ENCODE measurements around the gene S1PR4. TPM values are rescaled to one million over a fixed set of nuclear protein-coding genes. Genes with fewer than 3 reads are reported as not detected.

Gene S1PR4
- polyA plus RNA-seq, 1 of the 3 experiments (the other 2 are of a cell fraction): not detected

DNA sequence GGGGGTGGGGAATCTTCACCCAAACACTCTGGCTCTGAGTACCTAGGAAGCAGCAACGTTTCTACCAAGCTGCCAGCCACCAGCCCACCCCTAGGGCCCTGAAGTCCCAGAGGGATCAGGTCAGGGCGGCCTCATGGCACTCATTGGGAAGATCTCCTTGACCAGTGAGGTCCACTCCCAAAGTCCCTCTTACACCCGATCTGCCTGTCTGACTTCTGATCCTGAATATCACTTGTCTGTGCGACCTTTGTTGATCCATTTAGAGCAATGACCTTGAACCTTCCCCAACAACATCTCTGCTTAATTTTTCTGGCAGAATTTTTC, 44.8 kb upstream of the S1PR4 start:
- CTCF ChIA-PET: interaction anchor here (0.6 to 1.5 kb wide), 5 partner anchors 8 to 96 kb away, joined by 3 to 7 read pairs (median 5); no protein-coding TSS in a partner anchor
- Histone ChIP-seq H3K27ac (ENCODE audit: low read depth in 2 of 2, low read length in 1 of 2) (no peak overlapping the region), H3K79me2 (ENCODE audit: insufficient read depth) (no peaks in the 10 kb centered on the region)

GRCh38 chr19:3135961-3136683, 42.4 kb upstream of the S1PR4 start, which contains the start of gene GNA15:
GNA15 (plus strand) TSS chr19:3136033; CDS start chr19:3136451, 418 bp downstream.
- Histone ChIP-seq H2AFZ (ENCODE audit: low read depth) (no peak within 1 kb of the TSS), H3K27ac (ENCODE audit: low read depth in 2 of 2, low read length in 1 of 2) (no peak within 1 kb of the TSS; a peak in 1 of 4 replicates), H3K79me2 (ENCODE audit: insufficient read depth) (no peaks in the 10 kb centered on the region), H4K20me1 (ENCODE audit: insufficient read depth) (no peaks in the 10 kb centered on the region), H3K4me3 (ENCODE audit: low read depth in 2 of 2, low read length in 1 of 2) (no peak within 1 kb of the TSS), H3K27me3 (ENCODE audit: insufficient read depth) (no peaks in the 10 kb centered on the region), H3F3A (replicated peaks; ENCODE audit: insufficient read depth) (peaks cover 15% of the 10 kb centered on the region), H3K9me3 (no peaks in the 10 kb centered on the region), H3K36me3 (replicated peaks in 1 of 2; ENCODE audit: control insufficient read depth in 1 of 2, insufficient read depth in 2 of 2, low read length in 1 of 2) (no peaks in the 10 kb centered on the region), H3K4me1 (ENCODE audit: control insufficient read depth in 1 of 2, insufficient read depth in 2 of 2, low read depth in 1 of 2, low read length in 1 of 2) (peaks cover 0 to 2% of the 10 kb centered on the region in 2 experiments; a peak in 1 of 4 replicates), H3K9ac (no peak within 1 kb of the TSS), H3K9me2 (no peaks in the 10 kb centered on the region), H3K4me2 (no peak within 1 kb of the TSS)
- CTCF ChIA-PET: interaction anchor here (1.0 kb wide), 1 partner anchor 185 kb away, joined by 6 read pairs; no protein-coding TSS in a partner anchor
- WGBS (ENCODE audit: low lambda C conversion rate): 86% methylated on average over 27 of the region's 40 CpGs
- no peak for DNase-seq
- POLR2A ChIA-PET: no interaction called here
- TF ChIP-seq GATA2 (CRISPR knock-in tag; IDR thresholded peaks at IDR 0.05) (no peak), RAD21 (IDR thresholded peaks at IDR 0.05; ENCODE audit: low read length) (no peak), FOXM1 (IDR thresholded peaks at IDR 0.05; ENCODE audit: low read depth) (no peak), TCF12 (IDR thresholded peaks at IDR 0.05) (no peak), CHD2 (IDR thresholded peaks at IDR 0.05; ENCODE audit: low read length, partially characterized antibody) (no peak), JUND (IDR thresholded peaks at IDR 0.05) (no peak), NRF1 (IDR thresholded peaks at IDR 0.05; ENCODE audit: low read depth, low read length) (no peak), MXI1 (IDR thresholded peaks at IDR 0.05; ENCODE audit: low read depth, low read length) (no peak), USF2 (IDR thresholded peaks at IDR 0.05; ENCODE audit: borderline replicate concordance, low read depth, low read length) (no peak), MEF2A (IDR thresholded peaks at IDR 0.05; ENCODE audit: borderline replicate concordance, low read depth) (no peak), TAF1 (IDR thresholded peaks at IDR 0.05; ENCODE audit: borderline replicate concordance, low read depth, low read length) (no peak)
- TF ChIP-seq, protein P1, sequence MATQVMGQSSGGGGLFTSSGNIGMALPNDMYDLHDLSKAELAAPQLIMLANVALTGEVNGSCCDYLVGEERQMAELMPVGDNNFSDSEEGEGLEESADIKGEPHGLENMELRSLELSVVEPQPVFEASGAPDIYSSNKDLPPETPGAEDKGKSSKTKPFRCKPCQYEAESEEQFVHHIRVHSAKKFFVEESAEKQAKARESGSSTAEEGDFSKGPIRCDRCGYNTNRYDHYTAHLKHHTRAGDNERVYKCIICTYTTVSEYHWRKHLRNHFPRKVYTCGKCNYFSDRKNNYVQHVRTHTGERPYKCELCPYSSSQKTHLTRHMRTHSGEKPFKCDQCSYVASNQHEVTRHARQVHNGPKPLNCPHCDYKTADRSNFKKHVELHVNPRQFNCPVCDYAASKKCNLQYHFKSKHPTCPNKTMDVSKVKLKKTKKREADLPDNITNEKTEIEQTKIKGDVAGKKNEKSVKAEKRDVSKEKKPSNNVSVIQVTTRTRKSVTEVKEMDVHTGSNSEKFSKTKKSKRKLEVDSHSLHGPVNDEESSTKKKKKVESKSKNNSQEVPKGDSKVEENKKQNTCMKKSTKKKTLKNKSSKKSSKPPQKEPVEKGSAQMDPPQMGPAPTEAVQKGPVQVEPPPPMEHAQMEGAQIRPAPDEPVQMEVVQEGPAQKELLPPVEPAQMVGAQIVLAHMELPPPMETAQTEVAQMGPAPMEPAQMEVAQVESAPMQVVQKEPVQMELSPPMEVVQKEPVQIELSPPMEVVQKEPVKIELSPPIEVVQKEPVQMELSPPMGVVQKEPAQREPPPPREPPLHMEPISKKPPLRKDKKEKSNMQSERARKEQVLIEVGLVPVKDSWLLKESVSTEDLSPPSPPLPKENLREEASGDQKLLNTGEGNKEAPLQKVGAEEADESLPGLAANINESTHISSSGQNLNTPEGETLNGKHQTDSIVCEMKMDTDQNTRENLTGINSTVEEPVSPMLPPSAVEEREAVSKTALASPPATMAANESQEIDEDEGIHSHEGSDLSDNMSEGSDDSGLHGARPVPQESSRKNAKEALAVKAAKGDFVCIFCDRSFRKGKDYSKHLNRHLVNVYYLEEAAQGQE (IDR thresholded peaks at IDR 0.05; ENCODE audit: low read depth, low read length): no peak

More for the DNA sequence above, 44.8 kb upstream of the S1PR4 start:
- Histone ChIP-seq H2AFZ (ENCODE audit: low read depth) (no peak overlapping the region), H3K4me2 (no peak overlapping the region), H3F3A (replicated peaks; ENCODE audit: insufficient read depth) (peaks cover 4% of the 10 kb centered on the region), H3K4me3 (ENCODE audit: low read depth in 2 of 2, low read length in 1 of 2) (no peak overlapping the region), H3K36me3 (replicated peaks in 1 of 2; ENCODE audit: control insufficient read depth in 1 of 2, insufficient read depth in 2 of 2, low read length in 1 of 2) (no peaks in the 10 kb centered on the region), H3K9me2 (no peaks in the 10 kb centered on the region), H3K9ac (no peak overlapping the region), H3K9me3 (no peaks in the 10 kb centered on the region), H3K4me1 (ENCODE audit: control insufficient read depth in 1 of 2, insufficient read depth in 2 of 2, low read depth in 1 of 2, low read length in 1 of 2) (peaks cover 0 to 2% of the 10 kb centered on the region in 2 experiments; a peak in 1 of 4 replicates), H3K27me3 (ENCODE audit: insufficient read depth) (no peaks in the 10 kb centered on the region), H4K20me1 (ENCODE audit: insufficient read depth) (no peaks in the 10 kb centered on the region)
- POLR2A ChIA-PET: no interaction called here
- WGBS (ENCODE audit: low lambda C conversion rate): 78% methylated on average over 4 of the region's 4 CpGs
- DNase-seq: no peak
- TF ChIP-seq ZBTB33 (IDR thresholded peaks at IDR 0.05; ENCODE audit: borderline replicate concordance, low read depth) (no peak), USF2 (IDR thresholded peaks at IDR 0.05; ENCODE audit: borderline replicate concordance, low read depth, low read length) (no peak)
